Measurements from ENCODE around the gene SLC16A14. TPM values are rescaled to one million over a fixed set of nuclear protein-coding genes. Genes with fewer than 3 reads are reported as not detected.

Gene SLC16A14
- total and polyA plus RNA-seq, 2 of the 8 experiments (the other 6 are each of a cell fraction or from before 2014, with no cell fraction given): 2.1 to 3.0 TPM

GRCh38 chr2:230043025-230043424 lies 25.7 kb downstream of the SLC16A14 start (continued):
- TF ChIP-seq EP300 (IDR thresholded peaks at IDR 0.05; ENCODE audit: borderline replicate concordance in 1 of 2, low read depth in 2 of 2, low read length in 2 of 2): no peak
- TF ChIP-seq CHD7 (IDR thresholded peaks at IDR 0.05; ENCODE audit: insufficient replicate concordance, low read length): no peak
- no peak for TF ChIP-seq SUZ12 (IDR thresholded peaks at IDR 0.05; ENCODE audit: low read length)
- no peak for TF ChIP-seq TCF12 (IDR thresholded peaks at IDR 0.05; ENCODE audit: low read depth, low read length)
- no peak for TF ChIP-seq POLR2A (IDR thresholded peaks at IDR 0.05; ENCODE audit: control extremely low read depth in 1 of 2, low read depth in 2 of 2, low read length in 2 of 2)
